HG03354 (cell line): Measurements from ENCODE around the gene MYBL2.

Experiments
- ATAC-seq: cut with Tn5 transposase; IDR thresholded peaks from one replicate; pipeline ENCODE4 v1.9.1; 2021; ENCODE audit warnings: mild to moderate bottlenecking; ENCODE audit not compliant: unreplicated experiment, poor library complexity, severe bottlenecking

Gene MYBL2

DNA sequence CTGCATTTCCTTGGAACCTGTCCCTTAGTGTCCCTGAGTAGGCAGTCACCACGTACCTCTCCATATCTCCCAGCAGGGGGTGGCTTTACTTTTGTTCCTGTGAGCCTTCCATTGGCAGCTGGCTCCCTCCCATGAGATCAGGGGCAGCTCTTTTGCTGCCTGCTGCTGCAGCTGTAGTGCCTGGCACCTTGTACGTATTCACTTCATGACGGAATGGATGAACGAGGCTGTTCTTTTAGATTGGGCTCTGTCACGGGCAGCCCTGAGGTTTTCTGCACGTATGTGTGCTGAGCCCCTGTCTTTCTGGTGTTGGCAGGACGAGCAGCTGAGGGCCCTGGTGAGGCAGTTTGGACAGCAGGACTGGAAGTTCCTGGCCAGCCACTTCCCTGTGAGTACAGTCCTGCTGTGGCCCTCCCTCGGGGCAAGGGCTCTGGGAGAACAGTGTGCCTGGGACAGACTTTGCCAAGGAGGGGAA lies 14.6 kb downstream of the MYBL2 start:
- ATAC-seq = peak; percentile 33

DNA sequence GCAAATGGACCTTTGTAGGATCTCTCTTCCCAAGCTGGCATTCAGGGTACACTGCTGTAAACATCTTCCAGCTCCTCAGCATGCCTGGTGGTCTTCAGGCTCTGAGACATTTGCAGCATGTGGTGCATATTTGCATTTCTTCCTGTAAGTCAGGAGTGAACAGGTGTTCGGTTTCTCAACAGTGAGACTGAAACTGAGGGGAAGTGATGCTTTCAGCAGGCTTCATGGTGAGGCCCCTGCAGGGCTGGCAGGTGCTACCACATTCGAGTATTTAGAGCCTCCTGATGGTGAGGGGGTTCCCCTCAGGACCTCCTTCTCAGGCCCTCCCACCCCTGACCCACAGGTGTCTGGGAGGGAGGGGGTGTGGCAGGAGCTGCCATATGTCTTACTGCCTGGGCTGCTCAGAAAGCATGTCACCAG lies 15.1 kb downstream of the MYBL2 start:
- ATAC-seq = peak; percentile 95

DNA sequence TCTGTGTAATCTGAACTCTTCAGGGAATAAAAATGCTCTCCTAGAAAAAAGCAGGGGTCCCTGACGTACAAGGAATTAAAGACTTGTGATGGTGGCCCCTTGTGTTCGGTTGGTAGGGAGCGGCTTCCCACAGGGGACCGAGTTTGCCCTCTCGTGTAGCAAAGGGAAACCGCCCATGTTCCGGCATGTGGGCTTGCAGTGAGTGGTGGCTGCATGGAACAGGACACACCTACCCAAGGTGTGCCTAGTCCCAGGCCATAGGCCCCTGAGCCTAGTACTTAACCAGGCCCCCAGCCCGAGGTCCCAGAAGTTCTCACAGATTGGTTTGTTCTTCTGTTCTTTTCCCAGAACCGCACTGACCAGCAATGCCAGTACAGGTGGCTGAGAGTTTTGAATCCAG lies 15.5 kb downstream of the MYBL2 start:
- peak; percentile 35 for ATAC-seq

DNA sequence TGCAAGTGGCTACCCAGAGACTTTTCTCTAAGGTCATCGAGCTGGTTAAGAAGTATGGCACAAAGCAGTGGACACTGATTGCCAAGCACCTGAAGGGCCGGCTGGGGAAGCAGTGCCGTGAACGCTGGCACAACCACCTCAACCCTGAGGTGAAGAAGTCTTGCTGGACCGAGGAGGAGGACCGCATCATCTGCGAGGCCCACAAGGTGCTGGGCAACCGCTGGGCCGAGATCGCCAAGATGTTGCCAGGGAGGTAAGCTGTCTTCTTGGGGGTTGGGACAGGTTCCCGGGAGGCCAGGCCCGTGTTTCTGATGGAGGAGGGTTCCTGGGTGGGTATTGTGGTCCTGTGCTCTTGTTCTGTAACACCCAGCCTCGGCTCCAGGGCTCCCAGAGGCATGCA lies 19.9 kb downstream of the MYBL2 start:
- no peak for ATAC-seq

DNA sequence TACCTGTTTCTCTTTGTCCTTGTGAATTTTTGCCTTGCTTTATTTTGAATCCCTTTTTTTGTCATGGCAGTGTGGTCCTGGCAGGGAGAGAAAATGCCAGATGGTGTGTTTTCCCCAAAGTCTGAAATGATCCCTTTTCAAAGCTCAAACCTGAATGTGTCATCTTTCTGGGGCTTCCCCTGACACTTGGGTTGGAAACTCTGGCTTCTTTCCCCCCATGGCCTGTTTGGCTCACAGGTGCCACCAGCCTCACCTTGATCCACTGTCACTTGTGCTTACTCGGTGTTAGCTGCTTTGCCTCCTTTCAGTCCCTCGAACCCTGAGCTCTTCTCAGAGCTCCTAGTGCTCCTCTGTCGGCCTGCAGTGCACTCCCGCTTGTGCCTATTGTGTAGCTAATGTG lies 22.3 kb downstream of the MYBL2 start:
- ATAC-seq = no peak

DNA sequence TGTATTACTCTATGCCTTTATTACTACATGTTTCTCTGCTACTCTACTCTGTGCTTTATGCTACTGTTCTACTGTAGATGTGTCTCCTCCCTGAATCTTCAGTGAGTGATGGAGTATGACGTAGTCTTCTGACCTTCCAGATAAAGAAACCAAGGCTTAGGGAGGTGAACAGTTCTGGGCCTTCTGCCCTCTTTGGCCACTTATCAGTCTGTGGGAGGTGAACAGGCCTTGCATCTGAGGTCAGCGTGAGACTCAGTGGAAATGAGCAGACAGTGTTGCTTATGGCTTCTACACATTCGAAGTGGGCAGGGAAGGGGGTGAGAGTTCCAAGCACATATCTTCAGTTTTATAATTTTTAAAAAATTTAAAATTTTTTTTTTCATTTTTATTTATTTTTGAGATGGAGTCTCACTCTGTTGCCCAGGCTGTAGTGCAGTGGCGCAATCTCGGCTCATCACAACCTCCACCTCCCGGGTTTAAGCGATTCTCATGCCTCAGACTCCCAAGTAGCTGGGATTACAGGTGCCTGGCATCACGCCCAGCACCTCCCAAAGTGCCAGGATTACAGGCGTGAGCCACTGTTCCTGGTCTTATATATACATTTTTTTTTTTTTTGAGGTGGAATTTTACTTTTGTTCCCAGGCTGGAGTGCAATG lies 24.2 kb downstream of the MYBL2 start:
- no peak for ATAC-seq

DNA sequence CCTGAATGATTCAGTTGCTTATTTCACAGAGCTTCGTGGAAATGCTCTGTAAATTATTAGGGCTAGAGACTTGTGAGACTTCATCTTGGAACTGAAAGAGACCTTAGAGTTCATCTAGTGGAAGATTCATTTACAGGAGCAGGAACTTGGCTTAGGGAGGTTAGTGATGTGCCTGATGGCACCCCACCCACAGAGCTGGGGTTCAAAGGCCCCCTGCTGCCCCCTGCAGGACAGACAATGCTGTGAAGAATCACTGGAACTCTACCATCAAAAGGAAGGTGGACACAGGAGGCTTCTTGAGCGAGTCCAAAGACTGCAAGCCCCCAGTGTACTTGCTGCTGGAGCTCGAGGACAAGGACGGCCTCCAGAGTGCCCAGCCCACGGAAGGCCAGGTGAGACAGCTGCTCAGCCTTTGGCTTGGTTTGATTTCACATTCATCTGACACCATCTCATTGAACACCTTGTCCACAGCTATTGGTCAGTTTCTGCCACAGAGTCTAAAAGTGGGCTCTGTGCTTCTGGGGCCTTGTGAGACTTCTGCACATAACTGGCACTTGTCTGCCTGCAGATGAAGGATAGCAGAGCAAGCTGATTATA lies 25.1 kb downstream of the MYBL2 start:
- ATAC-seq = no peak

DNA sequence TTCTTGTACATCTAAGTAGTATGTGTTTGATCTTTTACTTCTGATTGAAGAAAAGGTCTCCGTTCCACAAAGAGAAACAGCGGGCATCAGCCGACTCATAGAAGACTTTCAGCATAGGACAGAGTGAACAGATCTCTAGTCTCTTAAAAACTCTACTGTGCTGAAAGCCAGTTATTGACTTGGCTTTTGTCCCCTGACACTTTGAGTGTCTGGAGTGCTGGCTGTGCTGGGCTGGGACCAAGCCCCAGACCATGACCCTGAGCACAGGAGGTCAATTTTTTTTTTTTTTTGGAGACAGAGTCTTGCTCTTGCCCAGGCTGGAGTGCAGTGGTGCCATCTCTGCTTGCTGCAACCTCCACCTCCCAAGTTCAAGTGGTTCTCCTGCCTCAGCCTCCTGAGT lies 27.8 kb downstream of the MYBL2 start:
- ATAC-seq = no peak

DNA sequence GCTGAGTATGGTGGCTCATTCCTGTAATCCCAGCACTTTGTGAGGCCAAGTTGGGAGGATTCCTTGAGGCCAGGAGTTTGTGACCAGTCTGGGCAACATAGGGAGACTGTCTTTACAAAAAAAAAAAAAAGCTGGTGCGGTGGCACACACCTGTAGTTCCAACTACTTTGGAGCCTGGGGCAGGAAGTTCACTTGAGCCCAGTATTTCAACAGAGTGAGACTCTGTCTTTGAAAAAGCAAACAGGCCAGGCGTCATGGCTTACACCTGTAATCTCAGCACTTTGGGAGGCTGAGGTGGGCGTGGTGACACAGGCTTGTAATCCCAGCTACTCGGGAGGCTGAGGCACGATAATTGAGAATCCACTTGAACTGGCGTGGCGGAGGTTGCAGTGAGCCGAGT lies 28.7 kb downstream of the MYBL2 start:
- no peak for ATAC-seq

DNA sequence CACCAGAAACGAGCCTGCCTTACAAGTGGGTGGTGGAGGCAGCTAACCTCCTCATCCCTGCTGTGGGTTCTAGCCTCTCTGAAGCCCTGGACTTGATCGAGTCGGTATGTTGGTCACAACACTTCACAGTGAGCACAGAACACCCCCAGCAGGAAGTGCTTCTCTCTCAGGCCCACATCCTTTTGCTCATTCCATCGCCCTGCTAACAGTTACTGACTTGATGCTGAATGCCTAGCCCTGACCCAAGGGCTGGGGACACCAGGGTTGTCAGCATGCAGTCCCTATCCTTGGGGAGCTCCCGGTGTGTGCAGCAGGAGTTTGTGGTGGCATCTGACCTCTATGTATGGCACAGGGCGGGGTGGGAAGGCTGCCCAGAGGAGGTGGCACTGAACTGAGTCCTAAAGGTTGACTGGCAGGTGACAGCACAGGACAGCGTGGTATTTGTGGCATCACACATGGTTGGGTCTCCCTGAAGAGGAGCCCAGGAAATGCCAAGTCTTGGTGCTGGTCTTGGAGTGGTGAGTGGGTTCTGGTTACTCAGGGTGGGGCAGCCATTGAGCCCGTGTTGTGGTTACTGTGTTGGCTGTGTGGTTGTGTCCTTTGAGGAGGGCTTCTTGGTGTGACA lies 33.1 kb downstream of the MYBL2 start:
- no peak for ATAC-seq

DNA sequence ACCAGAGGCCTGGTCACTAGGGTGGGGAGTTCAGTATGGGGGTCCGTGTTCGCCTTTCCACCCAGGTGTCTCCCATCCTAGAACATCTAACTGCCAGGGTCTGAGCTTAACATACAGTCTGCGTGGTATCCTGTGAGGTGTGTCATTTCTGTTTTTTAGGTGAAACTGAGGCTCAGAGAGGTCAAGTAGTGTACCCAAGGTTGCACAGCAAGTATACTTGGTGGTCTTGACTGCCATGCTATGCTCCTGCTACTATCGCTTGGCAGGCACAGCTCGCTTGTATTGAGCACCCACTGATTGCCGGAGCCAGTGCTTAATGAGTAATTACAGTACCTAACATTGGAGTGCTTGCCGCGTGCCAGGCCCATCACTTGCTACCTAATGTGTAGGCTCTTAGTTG lies 33.7 kb downstream of the MYBL2 start:
- ATAC-seq = no peak

DNA sequence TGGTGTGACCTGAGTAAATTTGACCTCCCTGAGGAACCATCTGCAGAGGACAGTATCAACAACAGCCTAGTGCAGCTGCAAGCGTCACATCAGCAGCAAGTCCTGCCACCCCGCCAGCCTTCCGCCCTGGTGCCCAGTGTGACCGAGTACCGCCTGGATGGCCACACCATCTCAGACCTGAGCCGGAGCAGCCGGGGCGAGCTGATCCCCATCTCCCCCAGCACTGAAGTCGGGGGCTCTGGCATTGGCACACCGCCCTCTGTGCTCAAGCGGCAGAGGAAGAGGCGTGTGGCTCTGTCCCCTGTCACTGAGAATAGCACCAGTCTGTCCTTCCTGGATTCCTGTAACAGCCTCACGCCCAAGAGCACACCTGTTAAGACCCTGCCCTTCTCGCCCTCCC lies 35.6 kb downstream of the MYBL2 start:
- no peak for ATAC-seq

DNA sequence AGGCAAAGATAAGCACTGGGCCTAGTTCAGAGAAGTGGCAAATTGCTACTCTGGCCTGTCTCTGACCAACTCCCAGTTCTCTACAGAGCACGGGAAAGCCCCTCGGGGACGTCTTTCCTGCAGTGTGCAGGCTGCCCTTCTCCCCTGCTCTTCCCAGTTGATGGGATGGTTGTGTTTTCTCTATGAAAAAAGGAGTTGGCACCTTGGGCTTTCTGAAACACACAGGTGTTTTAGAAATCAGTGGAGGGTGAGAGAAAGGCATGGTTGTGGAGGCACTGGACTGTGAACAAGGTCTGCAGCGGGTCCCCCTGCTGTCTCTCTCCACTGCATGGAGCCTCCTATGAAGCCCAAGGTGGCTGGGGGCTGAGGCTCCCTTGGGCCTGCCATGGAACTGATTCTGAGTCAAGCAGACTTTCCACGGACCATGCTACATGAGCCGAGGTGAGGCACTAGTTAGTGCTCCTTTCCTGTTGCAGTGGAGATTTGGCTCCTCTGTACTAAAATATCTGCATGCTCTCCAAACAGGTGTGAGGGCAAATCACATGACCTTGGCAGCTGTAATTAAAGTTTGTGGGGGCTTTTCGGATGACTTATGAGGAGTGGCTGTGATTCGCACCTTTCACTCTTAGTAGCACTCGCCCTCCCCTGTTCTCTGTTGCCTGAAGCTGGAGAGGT lies 43.6 kb downstream of the MYBL2 start:
- ATAC-seq = peak; percentile 72

DNA sequence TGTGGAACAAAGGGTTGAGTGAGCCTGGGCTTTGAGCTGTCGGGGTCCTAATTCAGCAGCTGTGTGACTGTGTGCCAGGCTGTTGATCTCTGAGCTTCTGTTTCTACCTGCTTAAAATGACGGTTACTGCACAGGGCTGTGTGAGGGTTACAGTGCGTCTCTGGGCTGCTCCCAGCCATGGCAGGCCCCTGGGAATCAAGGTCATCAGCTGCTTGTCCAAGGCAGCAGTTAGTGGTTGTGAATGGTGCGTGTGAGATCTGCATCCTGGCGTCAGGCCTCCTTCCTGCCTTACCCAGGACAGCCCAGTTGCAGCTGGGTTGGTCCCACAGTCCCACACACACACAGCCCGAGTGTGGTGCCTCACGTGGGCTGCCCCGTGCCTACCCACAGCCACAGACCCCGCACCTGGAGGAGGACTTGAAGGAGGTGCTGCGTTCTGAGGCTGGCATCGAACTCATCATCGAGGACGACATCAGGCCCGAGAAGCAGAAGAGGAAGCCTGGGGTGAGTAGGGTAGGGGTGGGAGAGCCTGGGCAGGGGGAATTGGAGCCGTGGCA lies 44.3 kb downstream of the MYBL2 start:
- ATAC-seq = no peak

DNA sequence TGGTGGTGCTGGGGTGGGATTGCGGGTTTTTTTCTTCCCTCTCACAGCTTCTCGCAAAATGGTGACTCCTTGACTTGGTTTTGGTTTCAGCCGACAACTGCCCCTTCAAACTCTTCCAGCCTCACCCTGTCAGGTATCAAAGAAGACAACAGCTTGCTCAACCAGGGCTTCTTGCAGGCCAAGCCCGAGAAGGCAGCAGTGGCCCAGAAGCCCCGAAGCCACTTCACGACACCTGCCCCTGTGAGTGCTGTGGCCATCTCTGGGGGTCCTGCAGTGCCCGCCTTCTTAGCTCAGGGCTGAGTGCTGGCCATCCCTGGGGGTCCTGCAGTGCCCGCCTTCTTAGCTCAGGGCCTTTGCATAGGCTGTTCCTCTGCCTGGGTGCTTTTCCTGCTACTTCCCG lies 48.1 kb downstream of the MYBL2 start:
- no peak for ATAC-seq

DNA sequence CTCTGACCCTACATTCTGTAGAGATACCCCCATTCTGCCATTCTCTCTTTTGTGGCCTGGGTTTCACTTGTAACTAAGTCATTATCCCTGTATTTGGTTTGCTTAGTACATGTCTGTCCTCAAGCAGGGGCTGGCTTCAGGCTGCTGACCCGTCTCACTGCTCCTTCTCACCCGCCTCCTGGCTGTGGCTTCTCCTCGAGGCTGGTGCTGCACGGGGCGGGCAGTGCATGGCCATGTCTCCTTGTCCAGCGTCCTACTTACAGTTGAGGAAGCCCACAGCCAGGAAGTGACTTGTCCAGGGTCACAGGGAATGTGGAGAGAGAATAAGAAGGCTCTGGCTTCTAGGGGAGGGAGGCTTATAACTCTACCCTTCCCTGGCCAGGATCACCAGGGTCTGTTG lies 48.6 kb downstream of the MYBL2 start:
- ATAC-seq = no peak

DNA sequence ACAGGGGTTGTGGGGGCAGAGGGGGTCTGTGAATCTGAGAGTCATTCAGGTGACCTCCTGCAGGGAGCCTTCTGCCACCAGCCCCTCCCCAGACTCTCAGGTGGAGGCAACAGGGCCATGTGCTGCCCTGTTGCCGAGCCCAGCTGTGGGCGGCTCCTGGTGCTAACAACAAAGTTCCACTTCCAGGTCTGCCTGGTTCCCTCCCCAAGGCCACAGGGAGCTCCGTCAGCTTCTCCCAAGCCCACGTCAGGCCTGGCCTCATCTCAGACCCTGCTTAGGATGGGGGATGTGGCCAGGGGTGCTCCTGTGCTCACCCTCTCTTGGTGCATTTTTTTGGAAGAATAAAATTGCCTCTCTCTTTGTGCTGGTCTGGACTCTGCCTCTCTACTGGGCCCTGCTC lies 49.2 kb downstream of the MYBL2 start:
- no peak for ATAC-seq

DNA sequence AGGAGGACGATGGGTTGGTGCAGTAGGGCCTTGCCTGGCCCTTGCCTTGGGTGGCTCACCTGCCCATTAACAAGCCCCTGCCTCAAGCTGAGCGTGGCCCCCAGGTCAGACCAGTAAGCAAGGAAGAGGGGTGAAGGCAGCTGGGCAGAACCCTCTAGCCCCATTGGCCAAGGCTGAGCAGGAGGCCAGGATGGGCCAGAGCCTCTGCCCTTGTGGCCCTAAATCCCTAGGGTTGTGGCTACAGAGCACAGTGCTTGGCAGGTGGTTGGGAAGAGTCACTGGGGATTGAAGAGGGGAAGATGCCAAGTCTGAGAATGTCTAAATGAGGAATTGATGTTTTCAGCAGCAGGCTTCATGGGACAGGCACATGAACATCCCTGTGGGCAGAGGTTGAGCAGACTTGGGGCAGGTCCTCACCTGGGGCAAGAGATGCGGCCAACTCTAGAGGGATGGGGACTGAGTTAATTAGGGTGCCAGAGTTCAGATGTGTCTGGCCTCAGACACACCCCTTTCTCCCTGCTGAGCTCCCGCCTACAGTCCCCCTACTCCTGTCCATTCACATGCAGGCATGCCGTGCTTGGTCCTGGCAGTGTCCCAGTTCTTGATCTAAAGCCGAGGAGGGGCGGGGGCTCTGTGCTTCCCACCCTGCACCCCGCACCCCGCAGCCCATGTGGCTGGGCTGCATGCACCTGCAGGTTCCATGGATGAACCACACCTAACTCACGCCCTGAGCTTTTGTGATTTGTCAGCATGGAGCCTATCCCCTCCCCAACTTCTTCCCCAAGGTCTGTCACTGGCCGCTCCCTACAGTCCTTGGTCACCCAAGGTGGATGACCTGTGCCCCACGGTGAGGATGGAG lies 50.1 kb downstream of the MYBL2 start:
- no peak for ATAC-seq

DNA sequence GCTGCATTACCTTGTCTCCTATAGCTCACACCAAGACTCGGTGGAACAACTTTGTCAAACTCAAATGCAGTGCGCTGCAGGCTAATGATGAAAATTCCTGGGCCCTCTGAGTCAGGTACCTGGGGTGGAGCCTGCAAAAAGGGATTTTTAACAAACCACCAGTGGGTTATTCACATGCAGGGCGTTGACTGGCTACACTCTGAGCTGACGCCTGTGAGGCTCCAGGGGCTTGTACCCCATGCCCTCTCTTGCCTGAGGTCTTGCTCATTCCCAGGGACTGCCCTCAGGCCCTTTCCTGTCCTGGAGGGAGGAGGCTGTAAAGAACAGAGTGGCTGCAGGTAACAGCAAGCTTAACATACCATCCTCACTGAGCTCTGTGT lies 50.7 kb downstream of the MYBL2 start:
- ATAC-seq = no peak

DNA sequence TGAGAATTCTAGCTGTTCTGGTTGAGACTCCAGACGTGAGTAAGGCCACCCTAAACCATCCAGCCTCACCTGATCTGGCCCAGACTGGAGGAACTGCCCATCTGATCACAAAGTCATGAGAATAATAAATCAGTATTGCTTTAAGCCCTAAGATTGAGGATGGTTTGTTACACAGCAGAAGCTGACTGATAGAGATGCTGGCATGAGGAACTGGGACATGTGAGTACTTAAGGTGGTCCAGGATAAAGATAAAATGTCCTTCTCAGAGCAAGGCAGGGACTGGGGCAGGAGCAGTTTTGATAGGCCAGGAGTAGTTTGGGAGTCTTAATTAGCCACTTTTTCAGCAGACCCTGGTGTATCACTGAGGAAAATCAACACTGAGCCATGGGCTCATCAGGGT lies 53.1 kb downstream of the MYBL2 start:
- no peak for ATAC-seq
